HepG2 (cell line): Measurements from ENCODE around the gene MAVS. TPM values are rescaled to one million over a fixed set of nuclear protein-coding genes. Genes with fewer than 3 reads are reported as not detected.

Source experiments
- CENPBD1 ChIP-seq: sonication (generic); formaldehyde crosslinking; IDR thresholded peaks from 2 replicates; pipeline ENCODE4 v1.8.0; 2022; ENCODE audit warnings: missing genetic modification reagents, low read depth, mild to moderate bottlenecking, borderline replicate concordance
- E2F1 ChIP-seq: sonication (generic); formaldehyde crosslinking; IDR thresholded peaks from 2 replicates; pipeline ENCODE4 v1.5.0; 2020; ENCODE audit warnings: missing genetic modification reagents
- HDAC1 ChIP-seq: sonication (generic); formaldehyde crosslinking; IDR thresholded peaks from 2 replicates; pipeline ENCODE4 v1.5.1; 2020; ENCODE audit warnings: mild to moderate bottlenecking, missing genetic modification reagents
- HHEX ChIP-seq: IDR thresholded peaks from 2 replicates; pipeline ENCODE4 v1.6.1; 2016; ENCODE audit warnings: control low read depth
- KDM3A ChIP-seq: IDR thresholded peaks from 2 replicates; pipeline ENCODE4 v1.6.1; 2018; ENCODE audit warnings: low read depth, missing compliant biosample characterization
- MTF2 ChIP-seq: sonication (generic); formaldehyde crosslinking; IDR thresholded peaks from 2 replicates; pipeline ENCODE4 v1.5.0; 2020; ENCODE audit warnings: missing genetic modification reagents, borderline replicate concordance
- MZF1 ChIP-seq: sonication (generic); formaldehyde crosslinking; IDR thresholded peaks from 2 replicates; pipeline ENCODE4 v1.8.1; 2023; ENCODE audit warnings: mild to moderate bottlenecking, missing genetic modification reagents, borderline replicate concordance
- PBX2 ChIP-seq: IDR thresholded peaks from 2 replicates; pipeline ENCODE4 v1.6.1; 2016; ENCODE audit warnings: control low read depth
- RBM39 ChIP-seq: fragments of 200-400 bp; formaldehyde crosslinking; IDR thresholded peaks from one replicate; pipeline ENCODE4 v1.6.1; 2018; ENCODE audit warnings: antibody characterized with exemption, mild to moderate bottlenecking, low read depth, low read length; ENCODE audit not compliant: poor library complexity, severe bottlenecking
- SCMH1 ChIP-seq: sonication (generic); formaldehyde crosslinking; IDR thresholded peaks from 2 replicates; pipeline ENCODE4 v1.9.0; 2021; ENCODE audit warnings: missing genetic modification reagents, mild to moderate bottlenecking, borderline replicate concordance
- SMAD3 ChIP-seq: sonication (generic); formaldehyde crosslinking; IDR thresholded peaks from 2 replicates; pipeline ENCODE4 v1.4.0; 2020; ENCODE audit warnings: missing genetic modification reagents
- ZHX2 ChIP-seq, 2 experiments: sonication (generic) in 1 of 2; formaldehyde crosslinking in 1 of 2; IDR thresholded peaks; 2 replicates each; pipeline versions ENCODE4 v1.6.1 to v1.9.0; 2014 to 2022; ENCODE audit warnings: antibody characterized with exemption in 1 of 2, borderline replicate concordance in 1 of 2, inconsistent platforms in 1 of 2, low read depth in 1 of 2, missing genetic modification reagents in 1 of 2
- ZNF160 ChIP-seq: sonication (generic); formaldehyde crosslinking; IDR thresholded peaks from 2 replicates; pipeline ENCODE4 v1.8.0; 2022; ENCODE audit warnings: mild to moderate bottlenecking, inconsistent platforms, missing genetic modification reagents
- ZNF501 ChIP-seq: sonication (generic); formaldehyde crosslinking; IDR thresholded peaks from 2 replicates; pipeline ENCODE4 v1.5.1; 2020; ENCODE audit warnings: mild to moderate bottlenecking, moderate library complexity, missing genetic modification reagents
- ZNF562 ChIP-seq: sonication (generic); formaldehyde crosslinking; IDR thresholded peaks from 2 replicates; pipeline ENCODE4 v1.8.0; 2022; ENCODE audit warnings: missing genetic modification reagents, borderline replicate concordance
- ZNF619 ChIP-seq: sonication (generic); formaldehyde crosslinking; IDR thresholded peaks from 2 replicates; pipeline ENCODE4 v1.4.0; 2020; ENCODE audit warnings: mild to moderate bottlenecking, missing genetic modification reagents
- ZNF652 ChIP-seq: IDR thresholded peaks from 2 replicates; pipeline ENCODE4 v1.6.1; 2016; ENCODE audit warnings: low read depth, borderline replicate concordance
- ZNF746 ChIP-seq: sonication (generic); formaldehyde crosslinking; IDR thresholded peaks from 2 replicates; pipeline ENCODE4 v1.8.0; 2022; ENCODE audit warnings: mild to moderate bottlenecking, missing genetic modification reagents
- ZNF777 ChIP-seq: sonication (generic); formaldehyde crosslinking; IDR thresholded peaks from 2 replicates; pipeline ENCODE4 v1.4.0; 2020; ENCODE audit warnings: missing genetic modification reagents
- ZSCAN25 ChIP-seq: sonication (generic); formaldehyde crosslinking; IDR thresholded peaks from 2 replicates; pipeline ENCODE4 v1.8.0; 2022; ENCODE audit warnings: mild to moderate bottlenecking, missing genetic modification reagents
- ZSCAN30 ChIP-seq: sonication (generic); formaldehyde crosslinking; IDR thresholded peaks from 2 replicates; pipeline ENCODE4 v1.5.0; 2020; ENCODE audit warnings: mild to moderate bottlenecking, missing genetic modification reagents
- polyA plus RNA-seq, 8 experiments: library from polyadenylated mRNA; depleted of rRNA in 3 of 8; stranded (reverse) in 7 of 8; unstranded in 1 of 8; fragments of >200 nt; fragmentation: Illumina TruSeq in 4 of 8; extraction: Trizol in 4 of 8; gene quantifications; 2 replicates each; pipeline versions ENCODE4 v1.2.1 to v1.2.3, GENCODE V29; 2011 to 2016; ENCODE audit warnings: low read depth in 4 of 8, missing spikeins in 1 of 8, mixed read lengths in 1 of 8; ENCODE audit not compliant: insufficient read depth in 1 of 8
- total RNA-seq, 5 experiments: library from RNA; depleted of rRNA; stranded (reverse); fragments of >200 nt; fragmentation: Illumina TruSeq; extraction: Trizol; gene quantifications; 2 replicates each; pipeline ENCODE4 v1.2.3, GENCODE V29; 2016; ENCODE audit warnings: low read depth in 1 of 5

The MAVS gene
- total and polyA plus RNA-seq, 2 of the 13 experiments (the other 11 are each of a cell fraction or from before 2014, with no cell fraction given), result 27.3 to 36.6 TPM

- TF ChIP-seq ZHX2 (IDR thresholded peaks at IDR 0.05; ENCODE audit: low read depth) (peak; percentile 100), ZHX2 (CRISPR knock-in tag; IDR thresholded peaks at IDR 0.05; ENCODE audit: borderline replicate concordance) (peak; percentile 98), ZNF501 (CRISPR knock-in tag) (peak; percentile 99), ZSCAN25 (peak; percentile 73), ZSCAN30 (no peak), SMAD3 (CRISPR knock-in tag) (peak; percentile 90), ZNF652 (no peak), KDM3A (peak; percentile 81), MZF1 (CRISPR knock-in tag) (0 out of 2 replicates have a peak, but pooled peaks have one; percentile 69), ZNF160 (CRISPR knock-in tag) (peak; percentile 76), ZNF746 (CRISPR knock-in tag) (peak; percentile 16), HDAC1 (CRISPR knock-in tag) (peak; percentile 91), RBM39 (peak; percentile 96), SCMH1 (CRISPR knock-in tag) (no peak), E2F1 (peak; percentile 92; the same call in 1 of the 2 replicates), CENPBD1 (CRISPR knock-in tag) (no peak; the same call in 1 of the 2 replicates), ZNF562 (CRISPR knock-in tag) (no peak), PBX2 (CRISPR knock-in tag) (0 out of 2 replicates have a peak, but pooled peaks have one; percentile 18), HHEX (CRISPR knock-in tag) (no peak), MTF2 (no peak; the same call in 1 of the 2 replicates), ZNF619 (peak; percentile 100), ZNF777 (peak; percentile 100)
Measured at GRCh38 chr20:3820048-3820900, 26.4 kb upstream of the MAVS start, which contains the start of gene AP5S1 (continued).
